Measurements from ENCODE around the gene HPN.
"Not testable (repeated sequence)": the region's sequence is repeated elsewhere in the genome, so short reads cannot be mapped to it uniquely, and the experiment has no call there.

Gene HPN

DNA sequence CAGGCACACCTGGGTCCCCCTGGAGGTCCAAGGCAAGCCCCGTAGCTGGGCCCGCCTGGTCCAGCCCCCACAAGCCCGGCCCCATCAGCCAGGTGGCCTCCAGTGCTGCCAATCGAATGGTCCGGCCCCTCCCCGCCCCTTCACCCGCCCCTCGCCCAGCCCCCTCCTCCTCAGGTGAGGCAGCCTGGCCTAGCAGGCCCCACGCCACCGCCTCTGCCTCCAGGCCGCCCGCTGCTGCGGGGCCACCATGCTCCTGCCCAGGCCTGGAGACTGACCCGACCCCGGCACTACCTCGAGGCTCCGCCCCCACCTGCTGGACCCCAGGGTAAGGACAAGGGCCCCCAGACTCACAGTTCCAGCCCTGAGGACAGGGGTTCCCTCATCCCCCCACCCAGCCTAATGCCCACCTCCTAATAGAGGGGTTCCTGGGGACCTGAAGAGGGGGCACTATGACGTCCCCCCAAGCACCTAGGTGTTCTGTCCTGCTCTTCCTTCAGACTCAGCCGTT, at the start of gene HPN:
HPN (plus strand) TSS at position 174 of the 508 bp plus-strand sequence. CDS start 786 bp downstream, outside the sequence.
- DNase-seq, result no peak

DNA sequence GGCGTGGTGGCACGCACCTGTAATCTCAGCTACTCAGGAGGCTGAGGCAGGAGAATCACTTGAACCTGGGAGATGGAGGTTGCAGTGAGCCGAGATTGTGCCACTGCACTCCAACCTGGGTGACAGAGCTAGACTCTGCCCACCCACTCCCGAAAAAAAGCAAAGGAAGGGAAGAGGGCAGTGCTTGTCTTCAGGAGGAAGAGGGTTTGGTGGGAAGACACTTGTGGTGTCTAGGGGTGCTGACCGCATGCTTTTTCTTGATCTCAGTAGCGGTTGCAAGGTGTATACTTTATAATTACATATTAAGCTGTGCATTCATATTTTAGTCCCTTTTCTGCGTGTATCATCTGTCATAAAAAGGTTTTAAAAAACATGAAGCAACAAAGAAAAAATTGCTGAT, 48.9 kb upstream of the HPN start:
- DNase-seq, result not testable (repeated sequence)

DNA sequence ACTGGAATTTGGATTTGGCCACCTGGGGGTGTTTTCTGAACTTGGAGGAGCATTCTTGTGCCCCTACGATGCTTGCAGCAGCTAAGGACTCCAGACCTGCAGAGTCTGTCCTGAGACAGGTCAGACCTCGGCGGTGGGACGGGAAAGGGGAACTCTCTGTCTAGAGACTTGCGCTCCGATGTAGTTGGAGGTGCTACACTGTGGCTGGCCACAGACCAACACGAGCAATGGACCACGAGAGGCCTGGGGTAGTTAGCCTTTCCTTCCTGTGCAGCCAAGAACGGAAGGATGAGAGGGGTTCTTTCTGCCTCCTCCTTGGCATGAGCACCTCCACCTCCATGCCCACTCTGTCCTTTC, 47.3 kb upstream of the HPN start:
- DNase-seq, result no peak

DNA sequence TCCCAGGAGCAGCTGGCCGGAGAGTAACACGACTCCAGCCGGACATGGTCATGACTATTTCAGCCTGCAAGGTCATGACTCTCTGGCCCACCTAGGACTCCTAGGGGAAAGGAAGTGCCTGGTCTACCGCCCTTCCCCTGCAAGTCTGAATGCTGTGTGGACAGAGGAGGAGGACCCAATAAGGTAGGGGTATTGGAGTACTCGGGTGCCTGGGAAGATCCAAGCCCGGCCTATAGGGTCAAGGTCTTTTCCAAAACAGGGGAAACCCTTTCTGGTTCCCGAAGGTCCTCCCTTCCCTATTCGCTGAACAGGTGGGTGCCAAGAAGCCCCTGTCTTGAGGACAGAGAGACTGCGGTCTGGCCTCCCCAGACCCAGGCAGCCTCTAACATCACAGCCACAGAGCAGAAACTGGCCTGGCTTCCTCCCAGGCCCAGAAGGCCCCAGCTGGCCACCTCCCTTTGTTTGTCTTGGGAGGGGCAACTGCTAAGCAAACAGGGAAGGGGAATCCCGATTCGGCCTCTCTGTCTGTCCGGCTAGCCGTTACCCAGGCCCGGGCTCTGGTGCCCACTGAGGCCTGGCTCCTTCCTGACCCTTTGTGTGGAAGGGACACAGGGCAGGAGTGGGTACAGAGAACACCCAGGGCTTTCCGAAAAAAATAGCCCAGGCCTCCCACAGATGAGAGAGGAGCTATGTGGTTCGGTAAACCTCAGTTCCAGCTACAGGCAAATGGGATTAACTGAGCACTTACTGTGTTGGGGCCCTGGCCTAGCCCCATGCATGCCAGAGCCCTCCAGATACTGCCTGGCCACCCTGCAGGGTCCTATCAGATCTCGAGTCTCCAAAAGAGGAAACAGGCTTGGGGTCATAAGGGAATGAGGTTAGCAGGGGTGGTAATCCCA, 46.6 kb upstream of the HPN start:
- DNase-seq, result no peak

DNA sequence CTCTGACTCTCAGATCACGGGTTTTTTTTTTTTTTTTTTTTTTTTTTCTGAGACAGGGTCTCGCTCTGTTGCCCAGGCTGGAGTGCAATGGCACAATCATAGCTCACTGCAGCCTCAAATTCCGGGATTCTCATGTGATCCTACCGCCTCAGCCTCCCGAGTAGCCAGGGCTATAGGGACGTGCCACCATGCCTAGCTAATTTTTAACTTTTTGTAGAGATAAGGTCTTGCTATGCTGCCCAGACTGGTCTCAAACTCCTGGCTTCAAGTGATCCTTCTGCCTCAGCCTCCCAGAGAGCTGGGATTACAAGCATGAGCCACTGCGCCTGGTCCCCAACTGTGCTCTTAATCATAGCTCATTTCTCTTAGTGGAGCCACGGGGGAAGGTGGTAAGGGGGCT, 46.0 kb upstream of the HPN start:
- DNase-seq, result no peak

DNA sequence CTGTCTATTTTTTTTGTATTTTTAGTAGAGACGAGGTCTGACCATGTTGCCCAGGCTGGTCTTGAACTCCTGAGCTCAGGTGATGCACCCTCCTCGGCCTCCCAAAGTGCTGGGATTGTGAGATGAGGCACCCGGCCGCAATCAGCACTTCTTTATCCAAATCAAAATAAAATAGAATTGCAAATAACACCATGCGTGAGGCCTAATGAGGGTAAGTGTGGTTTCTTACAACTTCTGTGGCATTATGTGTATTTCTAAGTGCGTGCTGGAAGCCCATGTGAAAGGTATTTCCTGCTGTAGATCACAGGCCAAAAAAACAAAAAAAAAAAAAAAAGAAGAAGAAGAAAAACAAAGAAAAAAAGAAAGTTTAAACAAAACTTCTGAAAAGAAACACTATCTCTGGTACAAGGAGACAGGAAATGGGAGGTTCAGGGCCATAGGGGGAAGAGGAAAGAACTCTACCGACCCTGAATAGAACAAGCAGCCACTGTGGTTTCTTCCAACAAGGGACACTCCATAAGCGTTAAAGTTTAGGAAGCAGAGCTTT, 44.4 kb upstream of the HPN start:
- DNase-seq, result no peak

DNA sequence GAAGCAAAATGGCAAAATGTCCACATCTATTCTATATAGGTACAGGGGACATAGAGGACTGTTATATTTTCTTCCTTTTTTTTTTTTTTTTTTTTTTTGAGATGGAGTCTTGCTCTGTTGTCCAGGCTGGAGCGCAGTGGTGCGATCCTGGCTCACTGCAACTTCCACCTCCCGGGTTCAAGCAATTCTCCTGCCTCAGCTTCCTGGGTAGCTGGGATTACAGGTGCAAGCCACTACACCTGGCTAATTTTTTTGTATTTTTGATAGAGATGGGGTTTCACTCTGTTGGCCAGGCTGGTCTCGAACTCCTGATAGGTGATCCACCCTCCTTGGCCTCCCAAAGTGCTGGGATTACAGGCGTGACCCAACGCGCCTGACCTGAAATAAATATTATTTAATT, 43.3 kb upstream of the HPN start:
- not testable (repeated sequence) for DNase-seq

DNA sequence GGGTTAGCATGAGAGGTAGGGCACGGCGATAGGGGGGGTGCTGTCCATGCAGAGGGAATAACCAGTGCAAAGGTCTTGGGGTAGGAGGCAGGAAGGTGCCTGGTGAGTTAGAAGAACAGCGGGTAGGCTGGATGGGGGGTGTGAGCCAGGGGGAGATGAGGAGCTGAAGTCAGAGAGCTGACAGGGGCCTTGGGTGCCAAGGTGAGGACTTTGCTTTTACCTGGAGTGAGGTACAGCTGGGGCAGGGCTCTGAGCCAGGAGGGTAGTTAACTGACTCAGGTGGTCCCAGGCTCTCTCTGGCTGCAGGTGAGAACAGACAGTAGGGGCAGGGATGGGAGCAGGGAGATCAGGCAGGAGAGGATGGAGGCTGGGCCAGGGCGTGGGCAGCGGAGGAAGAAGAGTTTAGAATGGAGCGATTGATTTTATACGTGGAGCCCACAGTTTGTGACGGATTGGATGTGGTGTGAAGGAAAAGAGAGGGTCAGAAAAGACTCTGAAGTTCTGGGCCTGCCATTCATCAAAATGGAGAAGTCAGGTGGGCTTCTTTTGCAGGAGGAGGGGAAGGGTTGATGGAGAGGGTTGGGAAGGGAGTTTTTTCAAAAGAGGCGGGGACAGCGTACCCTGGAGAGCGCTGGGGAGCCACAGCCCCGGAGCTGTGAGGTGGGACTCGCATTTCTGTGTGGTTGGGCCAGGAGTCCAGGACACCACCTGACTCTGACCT, 42.6 kb upstream of the HPN start:
- no peak for DNase-seq

DNA sequence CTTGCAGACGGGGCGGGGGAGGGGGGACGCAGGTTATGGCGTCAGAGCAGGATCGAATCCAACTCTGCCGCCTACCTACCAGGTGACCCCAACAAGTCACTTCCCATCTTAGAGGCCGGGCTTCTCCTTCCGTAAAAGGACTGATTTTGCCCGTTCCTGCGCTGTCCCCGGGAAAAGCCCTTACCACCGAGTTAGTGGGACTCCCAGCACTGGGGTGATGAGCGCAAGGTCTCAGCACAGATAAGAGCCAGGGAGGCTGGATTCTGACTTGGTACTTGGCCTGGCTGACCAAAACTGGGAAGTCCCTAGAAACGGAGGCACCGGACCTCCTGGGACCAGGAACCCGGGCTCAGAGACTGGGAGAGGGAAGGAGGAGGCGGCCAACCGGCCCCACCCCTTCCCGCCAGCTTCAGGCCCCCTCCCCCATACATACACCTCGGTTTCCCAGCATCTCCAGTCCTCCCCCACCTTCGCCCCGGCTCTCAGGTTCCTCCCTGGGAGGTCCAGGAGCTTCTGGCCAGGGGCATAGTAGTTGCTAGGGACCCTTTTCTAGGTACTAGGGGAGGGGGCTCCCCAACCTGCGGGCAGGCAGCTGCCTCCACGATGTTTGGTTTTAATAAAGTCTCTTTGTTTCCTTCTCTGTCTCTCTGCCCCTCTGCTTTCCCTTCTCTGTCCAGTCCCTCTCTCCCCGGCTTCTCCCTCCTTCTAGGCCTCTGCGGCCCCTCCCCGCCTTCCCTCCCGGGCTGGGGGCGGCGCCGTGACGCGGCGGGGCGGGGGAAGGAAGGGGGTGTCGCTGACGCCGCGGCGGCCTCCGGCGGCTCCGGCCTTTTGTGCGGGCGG, 41.8 kb upstream of the HPN start, which contains the start of gene GRAMD1A:
GRAMD1A (plus strand) TSS at position 826 of the 840 bp plus-strand sequence. CDS start 156 bp downstream, outside the sequence.
- peak; percentile 79 for DNase-seq

DNA sequence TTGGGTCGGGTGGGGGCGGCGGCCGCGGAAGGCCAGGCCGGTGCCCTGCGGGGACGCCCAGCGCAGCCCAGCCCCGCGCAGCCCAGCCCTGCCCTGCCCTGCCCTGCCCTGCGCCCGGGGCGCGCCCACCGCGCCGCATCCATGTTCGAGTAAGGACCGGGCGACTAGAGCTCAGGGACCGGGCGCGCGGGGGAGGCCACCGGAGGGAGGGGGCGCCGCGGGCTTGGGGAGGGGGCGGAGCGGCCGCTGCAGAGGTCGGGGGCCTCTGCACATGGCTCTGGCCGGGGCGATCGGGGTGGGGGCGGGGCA, 41.2 kb upstream of the HPN start:
- DNase-seq, result no peak

DNA sequence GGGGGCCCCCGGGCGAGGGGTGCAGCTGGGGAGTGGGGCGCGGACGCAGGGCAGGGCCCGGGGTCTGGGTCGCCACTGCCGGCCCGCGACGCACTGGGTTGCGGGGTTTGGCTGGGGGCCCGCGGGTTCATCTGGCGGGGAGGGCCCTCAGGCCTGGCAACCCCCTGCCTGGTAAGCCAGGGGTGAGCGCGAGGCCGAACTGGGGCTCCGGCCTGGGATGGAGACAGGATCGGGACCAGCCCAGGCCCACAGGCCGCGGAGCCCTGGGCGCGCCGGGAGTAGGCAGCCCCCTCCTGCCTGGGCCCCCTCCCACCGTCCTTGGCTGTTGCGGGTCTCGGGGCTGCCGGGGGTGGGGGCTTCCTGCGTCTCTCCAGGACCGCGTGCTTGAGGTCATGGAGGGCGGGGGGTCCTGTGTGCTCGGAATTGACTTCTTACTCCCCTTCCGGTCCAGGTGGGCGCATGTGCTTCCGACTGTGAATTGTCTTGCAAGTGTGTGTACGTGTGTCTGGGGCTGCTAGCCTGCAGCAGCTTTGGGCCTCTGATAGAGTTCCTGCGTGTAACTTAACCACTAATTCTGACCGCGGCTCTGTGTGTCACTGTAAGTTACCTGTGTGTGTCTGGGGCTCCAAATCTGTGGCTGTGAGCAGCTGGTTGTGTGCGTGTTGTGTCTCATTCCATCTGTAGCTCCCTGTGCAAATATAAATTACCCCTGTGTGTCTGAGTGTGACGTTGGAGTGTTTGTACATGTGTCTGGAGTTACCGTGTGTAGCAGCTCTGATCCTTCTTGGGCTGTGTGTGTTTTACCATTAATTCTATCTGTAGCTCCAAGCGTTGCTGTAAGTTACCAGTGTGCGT, 40.6 kb upstream of the HPN start:
- peak; percentile 70 for DNase-seq

DNA sequence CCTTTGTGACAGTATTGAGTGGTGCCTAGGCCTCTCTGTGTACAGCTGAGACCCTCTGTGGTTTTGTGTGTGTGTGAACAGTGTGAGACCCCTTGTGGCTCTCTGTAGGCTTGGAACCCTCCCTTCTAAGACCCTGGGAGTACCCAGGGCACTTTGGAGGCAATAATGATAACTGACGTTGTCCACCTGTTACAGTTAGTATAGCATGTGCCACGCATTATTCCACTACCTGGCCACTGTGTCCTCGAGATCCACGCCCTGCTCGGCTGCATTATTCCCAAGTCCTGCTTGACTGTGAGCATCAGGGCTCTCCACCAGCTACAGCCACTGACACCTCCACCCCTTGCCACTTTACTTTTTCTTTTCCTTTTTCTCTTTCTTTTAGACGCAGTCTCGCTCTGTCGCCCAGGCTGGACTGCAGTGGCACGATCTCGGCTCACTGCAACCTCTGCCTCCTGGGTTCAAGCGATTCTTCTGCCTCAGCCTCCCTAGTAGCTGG, 39.4 kb upstream of the HPN start:
- DNase-seq, result no peak

DNA sequence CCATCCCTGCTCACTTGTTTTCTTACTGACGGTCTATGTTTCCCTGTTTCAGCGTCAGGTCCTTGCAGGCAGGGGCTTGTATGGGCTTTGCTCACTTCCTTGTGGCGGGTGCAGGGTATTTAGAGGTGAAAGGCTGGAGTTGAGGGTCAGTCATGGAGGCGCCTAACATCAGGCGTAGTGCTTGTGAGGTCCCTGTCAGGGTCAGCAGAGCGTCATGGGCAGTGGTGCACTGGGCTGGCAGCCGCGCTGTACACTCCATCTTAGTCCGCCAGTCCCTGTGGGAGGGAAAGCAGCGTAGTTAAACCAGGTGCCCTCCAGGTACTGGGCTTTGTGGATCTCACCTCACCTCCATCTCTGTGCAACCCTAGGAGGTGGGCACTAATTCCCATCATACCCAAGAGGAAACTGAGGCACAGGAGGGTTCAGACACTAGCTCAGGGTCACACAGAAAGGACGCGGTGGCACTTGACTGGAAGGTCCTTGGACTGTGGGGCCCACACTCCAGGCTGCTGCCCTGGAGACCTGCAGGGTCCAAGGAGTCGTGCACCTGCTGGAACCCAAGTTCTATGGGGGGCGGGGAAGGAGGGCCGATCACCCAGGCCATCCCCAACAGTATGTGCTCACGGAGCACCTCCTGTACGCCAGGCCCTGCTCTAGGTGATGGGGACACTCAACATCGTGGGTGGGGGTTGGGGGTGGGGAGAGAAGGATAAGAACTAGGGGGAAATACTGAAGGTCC, 36.8 kb upstream of the HPN start:
- DNase-seq, result no peak

DNA sequence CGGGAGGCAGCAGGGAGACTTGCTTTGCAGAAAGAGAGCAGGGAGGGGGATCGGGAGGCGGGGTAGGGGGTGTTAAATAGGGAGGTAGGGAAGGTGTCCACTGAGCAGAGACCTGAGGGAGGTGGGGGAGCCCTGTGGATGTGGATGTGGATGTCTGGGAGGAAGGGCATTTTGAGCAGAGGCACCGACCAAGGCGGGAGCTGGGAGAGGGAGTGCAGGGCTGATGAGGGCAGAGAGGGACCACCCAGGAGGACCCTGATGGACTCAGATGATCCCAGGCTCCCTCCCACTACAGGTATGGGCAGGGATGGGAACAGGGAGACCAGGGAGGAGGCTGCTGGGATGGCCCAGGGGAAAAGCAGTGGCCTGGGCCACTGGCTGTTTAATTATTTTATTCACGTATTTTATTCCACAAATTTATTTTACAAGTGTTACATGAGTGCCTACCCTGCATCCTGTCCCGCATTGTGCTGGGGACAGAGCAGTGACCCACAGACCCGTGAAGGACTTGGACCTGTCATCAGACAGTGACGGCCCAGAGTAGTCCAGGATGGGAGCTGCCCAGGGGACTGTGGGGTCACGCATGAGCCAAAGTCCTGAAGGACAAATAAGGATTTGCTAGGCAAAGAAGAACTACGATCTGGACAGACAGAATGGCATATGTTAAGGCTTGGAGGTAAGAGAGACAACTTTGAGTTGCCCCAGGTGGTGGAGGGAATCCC, 36.1 kb upstream of the HPN start:
- DNase-seq, result no peak

DNA sequence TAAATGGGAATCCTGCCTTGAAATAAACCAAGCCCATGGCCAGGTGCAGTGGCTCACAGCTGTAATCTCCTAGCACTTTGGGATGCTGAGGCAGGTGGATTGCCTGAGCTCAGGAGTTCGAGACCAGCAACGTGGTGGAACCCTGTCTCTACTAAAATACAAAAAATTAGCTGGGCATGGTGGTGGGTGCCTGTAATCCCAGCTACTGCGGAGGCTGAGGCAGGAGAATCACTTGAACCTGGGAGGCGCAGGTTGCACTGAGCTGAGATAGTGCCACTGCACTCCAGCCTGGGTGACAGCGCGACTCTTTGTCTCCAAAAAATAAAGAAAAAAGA, 35.5 kb upstream of the HPN start:
- not testable (repeated sequence) for DNase-seq

DNA sequence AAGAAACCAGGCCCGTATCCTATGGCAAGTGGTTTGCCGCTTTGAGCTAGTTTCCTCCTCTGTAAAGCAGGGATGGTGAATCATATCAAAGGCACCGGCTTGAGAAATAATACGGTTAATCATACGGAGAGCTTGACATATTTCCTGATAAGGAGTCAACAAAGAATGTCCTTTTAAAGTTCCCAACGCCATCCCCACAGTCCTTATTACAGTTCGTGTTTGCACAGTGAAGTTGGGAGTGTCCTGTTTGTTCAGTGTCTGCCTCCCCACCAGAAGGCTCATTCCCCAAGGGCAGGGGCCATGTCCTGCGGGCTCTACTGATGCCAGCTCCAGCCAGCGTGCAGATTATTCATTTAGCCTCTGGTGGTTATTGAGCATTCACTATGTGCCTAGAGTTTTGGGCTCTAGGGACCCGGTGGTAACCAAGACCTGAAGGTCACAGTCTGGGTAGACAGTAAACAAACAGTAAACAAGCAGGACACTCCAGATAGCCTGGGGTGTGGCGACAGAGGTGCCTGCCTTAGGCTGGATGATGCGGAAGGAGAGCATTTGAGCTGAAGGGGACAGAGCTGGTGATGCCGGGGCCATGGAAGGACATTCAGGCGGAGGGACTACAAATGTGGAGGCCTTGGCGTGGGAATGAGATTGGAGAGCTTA, 35.1 kb upstream of the HPN start:
- no peak for DNase-seq

DNA sequence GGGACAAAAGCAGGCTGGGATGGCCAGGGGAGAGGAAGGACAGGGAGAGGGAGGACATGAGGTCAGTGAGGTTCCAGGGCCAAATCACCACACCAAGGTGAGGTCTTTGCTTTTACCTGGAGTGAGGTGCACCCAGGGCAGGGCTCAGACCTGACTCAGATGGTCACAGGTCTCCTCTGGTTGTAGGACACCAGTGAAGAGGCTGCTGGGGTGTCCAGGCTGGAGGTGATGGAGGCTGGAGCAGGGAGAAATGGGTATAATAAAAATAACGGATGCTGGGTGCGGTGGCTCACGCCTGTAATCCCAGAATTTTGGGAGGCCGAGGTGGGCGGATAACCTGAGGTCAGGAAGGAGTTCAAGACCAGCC, 34.5 kb upstream of the HPN start:
- no peak for DNase-seq

DNA sequence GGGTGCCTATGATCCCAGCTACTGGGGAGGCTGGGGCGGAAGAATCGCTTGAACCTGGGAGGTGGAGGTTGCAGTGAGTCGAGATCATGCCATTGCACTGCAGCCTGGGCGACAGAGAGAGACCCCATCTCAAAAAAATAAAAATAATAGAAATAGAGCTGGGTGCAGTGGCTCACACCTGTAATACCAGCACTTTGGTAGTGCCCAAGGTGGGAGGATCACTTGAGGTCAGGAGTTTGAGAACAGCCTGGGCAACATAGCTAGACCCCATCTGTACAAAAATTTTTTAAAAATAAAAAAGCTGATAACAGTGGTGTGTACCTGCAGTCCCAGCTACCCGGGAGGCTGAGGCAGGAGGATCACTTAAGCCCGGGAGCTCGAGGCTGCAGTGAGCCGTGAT, 34.1 kb upstream of the HPN start:
- DNase-seq, result not testable (repeated sequence)

DNA sequence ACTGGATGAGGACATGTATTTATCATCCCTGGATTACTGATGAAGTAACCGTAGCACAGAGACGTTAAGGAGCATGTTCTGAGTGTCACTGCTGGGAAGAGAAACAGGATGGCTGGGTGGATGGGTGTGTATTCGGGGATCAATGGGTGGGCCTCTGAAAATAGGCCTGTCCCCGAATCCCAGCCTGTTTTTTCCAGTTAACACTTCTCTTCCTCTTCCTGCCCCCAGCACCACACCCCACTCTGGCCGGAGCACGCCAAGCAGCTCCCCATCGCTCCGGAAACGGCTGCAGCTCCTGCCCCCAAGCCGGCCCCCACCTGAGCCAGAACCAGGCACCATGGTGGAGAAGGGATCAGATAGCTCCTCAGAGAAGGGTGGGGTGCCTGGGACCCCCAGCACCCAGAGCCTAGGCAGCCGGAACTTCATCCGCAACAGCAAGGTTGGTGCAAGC, 32.6 kb upstream of the HPN start:
- DNase-seq, result no peak
